Natural killer cell (primary cell): Measurements from ENCODE around the gene MYLK4. TPM values are rescaled to one million over a fixed set of nuclear protein-coding genes. Genes with fewer than 3 reads are reported as not detected.

Experiments used
- ATAC-seq, 3 donors: fragments of 150-1000 bp in 2 of 3; fragments of 200-7000 bp in 1 of 3; cut with Tn5 transposase; 1 replicate in 1 of 3; 2 replicates in 2 of 3; pipeline ENCODE4 v1.10.0; 2021; ENCODE audit warnings: mild to moderate bottlenecking in 2 of 3, moderate library complexity in 2 of 3
- DNase-seq, 2 donors: peaks; one replicate each; pipeline versions ENCODE4 v3.0.0 to v3.0.0-alpha.2; 2013 to 2021; ENCODE audit warnings: mixed read lengths in 1 of 2
- H3K27ac ChIP-seq: one replicate; pipeline ENCODE4 v1.5.1; 2013; ENCODE audit warnings: mild to moderate bottlenecking, low read length
- H3K27me3 ChIP-seq: one replicate; pipeline ENCODE4 v1.6.1; 2013; ENCODE audit warnings: low read length; ENCODE audit not compliant: control insufficient read depth, insufficient read depth
- H3K36me3 ChIP-seq: one replicate; pipeline ENCODE4 v1.6.1; 2013; ENCODE audit warnings: low read length; ENCODE audit not compliant: control insufficient read depth, insufficient read depth
- H3K4me1 ChIP-seq: one replicate; pipeline ENCODE4 v1.6.1; 2013; ENCODE audit warnings: low read length; ENCODE audit not compliant: control insufficient read depth, insufficient read depth
- H3K4me3 ChIP-seq: one replicate; pipeline ENCODE4 v1.5.1; 2013; ENCODE audit warnings: low read length
- H3K9me3 ChIP-seq: one replicate; pipeline ENCODE4 v1.6.1; 2013; ENCODE audit warnings: low read length; ENCODE audit not compliant: control insufficient read depth, insufficient read depth
- H3K27ac Mint-ChIP-seq, 2 donors: one replicate each; pipeline ENCODE4 v1.8.0; 2022; ENCODE audit warnings: mild to moderate bottlenecking in 2 of 2, mixed read lengths in 2 of 2, moderate library complexity in 1 of 2
- H3K27me3 Mint-ChIP-seq, 2 donors: one replicate each; pipeline ENCODE4 v1.8.0; 2022; ENCODE audit warnings: low read depth in 2 of 2, mixed read lengths in 2 of 2
- H3K36me3 Mint-ChIP-seq: one replicate; pipeline ENCODE4 v1.8.0; 2022; ENCODE audit warnings: mixed read lengths
- H3K4me1 Mint-ChIP-seq, 2 donors: one replicate each; pipeline ENCODE4 v1.8.0; 2022; ENCODE audit warnings: mixed read lengths in 2 of 2
- H3K4me3 Mint-ChIP-seq: one replicate; pipeline ENCODE4 v1.8.0; 2022; ENCODE audit warnings: mild to moderate bottlenecking, moderate library complexity, mixed read lengths
- H3K9me3 Mint-ChIP-seq, 2 donors: one replicate each; pipeline ENCODE4 v1.8.0; 2022; ENCODE audit warnings: mixed read lengths in 2 of 2
- CTCF ChIP-seq: fragments of 200-600 bp; IDR thresholded peaks from one replicate; pipeline ENCODE4 v1.8.0; 2022; ENCODE audit warnings: antibody characterized with exemption
- WGBS: methylation state at CpG from one replicate; pipeline ENCODE4 v1.1.7; 2013; ENCODE audit warnings: missing lambda C conversion rate; ENCODE audit not compliant: insufficient coverage; 5-methylcytosine and 5-hydroxymethylcytosine counted together
- intact Hi-C: fragments of 100-400 bp; cut with micrococcal nuclease; formaldehyde crosslinking; loops from one replicate; pipeline ENCODE4 v1.14.2; 2022
- total RNA-seq, 4 donors: library from RNA; stranded (reverse); fragments of 120-200 nt in 1 of 4; gene quantifications; one replicate each; pipeline versions ENCODE4 v1.2.3 to v1.2.4, GENCODE V29; 2013 to 2022

Gene MYLK4
- total RNA-seq, 3 donors from 2014 or later (not counting 1 experiment from before 2014, with no cell fraction given), result 0.45 to 1.1 (median 0.88) TPM

- Mint-ChIP-seq H3K9me3 (no peaks in the 10 kb centered on the region), H3K27ac (no peak overlapping the region), H3K4me3 (no peak overlapping the region), H3K27me3 (peaks cover 0 to 19% of the 10 kb centered on the region in 2 donors), H3K4me1 (peaks cover 5 to 7% of the 10 kb centered on the region in 2 donors), H3K36me3 (peaks cover 8% of the 10 kb centered on the region)
- intact Hi-C loops, result no loop called here
- H3K27ac ChIP-seq, result no peak overlapping the region
- H3K9me3 ChIP-seq, result no peaks in the 10 kb centered on the region
- TF ChIP-seq CTCF, result no peak
- H3K4me1 ChIP-seq, result no peaks in the 10 kb centered on the region
- no peak for DNase-seq
- no peak for ATAC-seq
- H3K36me3 ChIP-seq, result no peaks in the 10 kb centered on the region
- H3K4me3 ChIP-seq, result no peak overlapping the region
- no CpG with 5 or more reads among the region's 2 CpGs for WGBS
- no peaks in the 10 kb centered on the region for H3K27me3 ChIP-seq
These were observed 31.6 kb downstream of the MYLK4 start for GRCh38 chr6:2719093-2719455.

DNA sequence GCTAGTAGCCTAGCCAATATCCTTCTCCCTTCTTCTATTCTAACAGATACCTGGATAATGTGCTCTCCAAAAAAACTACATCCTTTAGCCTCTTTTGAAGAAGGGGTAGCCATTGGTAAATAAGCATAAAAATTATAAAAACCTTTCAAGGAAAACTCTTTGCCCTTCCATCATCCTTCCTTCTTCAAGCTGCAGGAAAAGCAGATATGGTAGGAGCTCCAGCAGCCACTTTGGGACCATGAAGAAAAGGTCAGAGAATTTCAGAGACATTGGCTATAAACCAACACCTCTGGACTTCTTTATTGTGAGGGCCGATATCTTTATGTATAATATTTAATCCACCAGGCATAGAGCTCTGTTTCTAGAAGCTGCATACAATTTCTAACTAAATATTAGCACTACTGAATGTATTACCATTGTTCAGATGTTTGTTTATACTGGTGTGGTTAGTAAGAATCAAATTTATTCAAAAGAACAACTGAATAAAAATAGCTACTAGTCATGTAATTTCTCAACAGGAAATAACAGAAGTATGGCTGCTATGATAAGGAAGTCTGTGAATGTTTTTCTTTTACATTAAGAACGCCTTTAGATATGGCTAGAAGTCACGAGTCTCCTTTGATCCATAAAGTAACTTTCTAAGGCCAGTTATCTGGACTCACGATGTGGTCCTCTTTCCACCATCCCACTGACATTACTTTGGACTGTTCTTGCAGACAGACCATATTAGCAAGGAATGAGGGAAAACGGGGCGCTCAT lies 32.2 kb downstream of the MYLK4 start:
- Histone ChIP-seq H3K9me3 (no peaks in the 10 kb centered on the region), H3K27me3 (no peaks in the 10 kb centered on the region), H3K4me1 (no peaks in the 10 kb centered on the region), H3K27ac (no peak overlapping the region), H3K4me3 (no peak overlapping the region), H3K36me3 (no peaks in the 10 kb centered on the region)
- TF ChIP-seq CTCF, result no peak
- Mint-ChIP-seq H3K4me1 (peaks cover 5 to 7% of the 10 kb centered on the region in 2 donors), H3K9me3 (no peaks in the 10 kb centered on the region), H3K27me3 (peaks cover 0 to 19% of the 10 kb centered on the region in 2 donors), H3K27ac (no peak overlapping the region), H3K36me3 (peaks cover 8% of the 10 kb centered on the region), H3K4me3 (no peak overlapping the region)
- ATAC-seq (no peak), DNase-seq (no peak)
- WGBS, result 9% methylated on average over 5 of the region's 6 CpGs
- intact Hi-C loops, result no loop called here

DNA sequence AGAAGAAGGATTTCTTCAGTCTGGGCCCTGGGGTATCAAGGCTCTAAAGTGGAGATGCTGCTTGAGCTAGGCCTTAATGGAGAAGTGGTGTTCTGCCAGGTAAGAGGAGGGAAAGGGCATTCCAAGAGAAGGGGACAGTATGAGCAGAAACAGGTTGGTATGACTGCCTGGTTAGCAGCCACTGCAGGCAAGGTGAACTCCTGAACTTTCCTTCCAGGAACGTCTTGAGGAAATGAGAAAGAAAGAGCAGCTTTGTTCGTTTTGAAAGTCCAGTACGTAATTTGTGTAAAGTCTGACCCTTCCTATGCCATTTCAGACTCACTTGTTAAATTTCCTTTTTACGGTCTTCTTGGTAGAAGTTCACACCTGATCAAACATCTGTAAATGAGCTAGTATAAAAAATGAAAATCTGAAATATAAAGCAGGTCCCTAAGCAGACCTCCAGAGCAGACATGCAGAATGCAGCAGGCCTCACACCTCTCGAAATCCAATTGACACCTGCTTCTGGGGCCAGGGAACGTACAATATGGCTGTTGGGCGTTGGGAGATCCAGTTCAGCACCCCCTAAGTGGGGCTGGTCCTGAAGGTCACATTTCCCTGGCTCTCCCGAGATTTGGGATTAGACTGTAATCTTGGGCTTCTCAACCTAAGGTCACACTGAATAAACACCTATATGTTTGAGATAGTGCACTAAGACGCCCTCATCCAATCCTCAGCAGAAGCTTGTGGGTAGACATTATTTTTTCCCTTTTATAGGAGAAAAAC lies 33.6 kb downstream of the MYLK4 start:
- Histone ChIP-seq H3K4me1 (no peaks in the 10 kb centered on the region), H3K9me3 (no peaks in the 10 kb centered on the region), H3K27me3 (no peaks in the 10 kb centered on the region), H3K27ac (no peak overlapping the region), H3K36me3 (no peaks in the 10 kb centered on the region), H3K4me3 (no peak overlapping the region)
- H3K36me3 Mint-ChIP-seq, result peaks cover 8% of the 10 kb centered on the region
- no peaks in the 10 kb centered on the region for H3K9me3 Mint-ChIP-seq
- no peak for TF ChIP-seq CTCF
- peaks cover 0 to 16% of the 10 kb centered on the region in 2 donors for H3K27me3 Mint-ChIP-seq
- H3K27ac Mint-ChIP-seq, result no peak overlapping the region
- H3K4me3 Mint-ChIP-seq, result no peak overlapping the region
- DNase-seq (no peak), ATAC-seq (no peak)
- WGBS, result 84% methylated on average over 8 of the region's 9 CpGs
- intact Hi-C loops, result no loop called here
- H3K4me1 Mint-ChIP-seq, result peaks cover 5 to 7% of the 10 kb centered on the region in 2 donors
